ENCODE results near the gene TTLL8.

DNA sequence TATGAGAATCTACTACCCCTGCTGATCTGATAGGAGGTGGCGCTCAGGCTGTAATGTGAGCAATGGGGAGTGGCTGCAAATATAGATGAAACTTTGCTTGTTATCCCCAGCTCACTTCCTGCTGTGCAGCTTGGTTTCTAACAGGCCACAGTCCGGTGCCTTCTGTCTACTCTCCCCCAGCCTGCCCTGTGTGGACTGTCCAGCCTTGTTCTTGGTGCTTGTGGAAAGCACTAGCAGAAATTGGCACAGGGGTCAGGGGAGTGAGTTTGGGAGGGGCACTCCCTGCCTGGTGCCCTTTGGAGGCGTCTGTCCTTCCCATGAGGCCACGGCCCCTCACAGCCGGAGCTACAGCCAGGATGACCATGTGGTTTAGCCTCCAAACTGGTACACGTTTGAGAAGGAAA, 46.0 kb upstream of the TTLL8 start:
- no peak for TF ChIP-seq CTCF (IDR thresholded peaks at IDR 0.05; ENCODE audit: low read depth, low read length, missing input control)
- TF ChIP-seq SP1 (IDR thresholded peaks at IDR 0.05): no peak
- TF ChIP-seq TAF1 (conservative IDR thresholded peaks at IDR 0.05): no peak
- no peak for TF ChIP-seq ATF3 (IDR thresholded peaks at IDR 0.05)
- TF ChIP-seq MAX (IDR thresholded peaks at IDR 0.05): no peak
